HEK293T (cell line): ENCODE data around the gene DPH2.

Experiments
- CTCF ChIA-PET: fragments of 350-600 bp; formaldehyde crosslinking; extraction: SDS; loops from one replicate; lab custom pipeline; 2021; ENCODE audit warnings: antibody characterized with exemption, inconsistent platforms; lab: Yijun Ruan, JAX
- POLR2A ChIA-PET: fragments of 350-600 bp; formaldehyde crosslinking; extraction: SDS; loops from one replicate; lab custom pipeline; 2020; ENCODE audit warnings: antibody characterized with exemption, inconsistent platforms; lab: Yijun Ruan, JAX
- DNase-seq: peaks from one replicate; pipeline ENCODE4 v3.0.0; 2012; ENCODE audit warnings: mixed read lengths; ENCODE audit errors: extremely low spot score
- ARNT ChIP-seq: fragments of 450-650 bp; IDR thresholded peaks from 2 replicates; pipeline ENCODE4 v1.6.1; 2017; ENCODE audit warnings: mild to moderate bottlenecking
- BHLHE40 ChIP-seq: fragments of 450-650 bp; IDR thresholded peaks from 2 replicates; pipeline ENCODE4 v1.6.1; 2016; ENCODE audit warnings: mild to moderate bottlenecking, moderate library complexity, borderline replicate concordance
- CTBP1 ChIP-seq: fragments of 450-650 bp; IDR thresholded peaks from 2 replicates; pipeline ENCODE4 v1.6.1; 2016; ENCODE audit warnings: borderline replicate concordance
- ELF4 ChIP-seq: fragments of 450-650 bp; IDR thresholded peaks from 2 replicates; pipeline ENCODE4 v1.6.1; 2017; ENCODE audit warnings: antibody characterized with exemption
- FOXA1 ChIP-seq: fragments of 450-650 bp; IDR thresholded peaks from 2 replicates; pipeline ENCODE4 v1.6.1; 2016; ENCODE audit warnings: mild to moderate bottlenecking
- FOXK2 ChIP-seq: fragments of 450-650 bp; IDR thresholded peaks from 2 replicates; pipeline ENCODE4 v1.6.1; 2016; ENCODE audit warnings: mild to moderate bottlenecking
- FOXM1 ChIP-seq: fragments of 450-650 bp; IDR thresholded peaks from 2 replicates; pipeline ENCODE4 v1.6.1; 2017; ENCODE audit warnings: mild to moderate bottlenecking, borderline replicate concordance
- HDGF ChIP-seq: fragments of 450-650 bp; IDR thresholded peaks from 2 replicates; pipeline ENCODE4 v1.6.1; 2017; ENCODE audit warnings: antibody characterized with exemption, borderline replicate concordance
- L3MBTL2 ChIP-seq: fragments of 450-650 bp; conservative IDR thresholded peaks from 2 replicates; pipeline ENCODE4 v1.6.1; 2016; ENCODE audit warnings: mild to moderate bottlenecking
- LEF1 ChIP-seq: fragments of 450-650 bp; IDR thresholded peaks from 2 replicates; pipeline ENCODE4 v1.6.1; 2017; ENCODE audit warnings: mild to moderate bottlenecking, borderline replicate concordance
- NFRKB ChIP-seq: fragments of 450-650 bp; IDR thresholded peaks from 2 replicates; pipeline ENCODE4 v1.6.1; 2016; ENCODE audit warnings: mild to moderate bottlenecking, moderate library complexity
- SP1 ChIP-seq: fragments of 450-650 bp; IDR thresholded peaks from 2 replicates; pipeline ENCODE4 v1.6.1; 2017
- SUZ12 ChIP-seq: fragments of 450-650 bp; IDR thresholded peaks from 2 replicates; pipeline ENCODE4 v1.6.1; 2016; ENCODE audit warnings: mild to moderate bottlenecking
- TARDBP ChIP-seq: fragments of 450-650 bp; IDR thresholded peaks from 2 replicates; pipeline ENCODE4 v1.6.1; 2016
- ZNF384 ChIP-seq: fragments of 450-650 bp; IDR thresholded peaks from 2 replicates; pipeline ENCODE4 v1.6.1; 2016
- TF ChIP-seq, protein P1 (sequence below): fragments of 450-650 bp; IDR thresholded peaks from 2 replicates; pipeline ENCODE4 v1.6.1; 2016

Gene DPH2

DNA sequence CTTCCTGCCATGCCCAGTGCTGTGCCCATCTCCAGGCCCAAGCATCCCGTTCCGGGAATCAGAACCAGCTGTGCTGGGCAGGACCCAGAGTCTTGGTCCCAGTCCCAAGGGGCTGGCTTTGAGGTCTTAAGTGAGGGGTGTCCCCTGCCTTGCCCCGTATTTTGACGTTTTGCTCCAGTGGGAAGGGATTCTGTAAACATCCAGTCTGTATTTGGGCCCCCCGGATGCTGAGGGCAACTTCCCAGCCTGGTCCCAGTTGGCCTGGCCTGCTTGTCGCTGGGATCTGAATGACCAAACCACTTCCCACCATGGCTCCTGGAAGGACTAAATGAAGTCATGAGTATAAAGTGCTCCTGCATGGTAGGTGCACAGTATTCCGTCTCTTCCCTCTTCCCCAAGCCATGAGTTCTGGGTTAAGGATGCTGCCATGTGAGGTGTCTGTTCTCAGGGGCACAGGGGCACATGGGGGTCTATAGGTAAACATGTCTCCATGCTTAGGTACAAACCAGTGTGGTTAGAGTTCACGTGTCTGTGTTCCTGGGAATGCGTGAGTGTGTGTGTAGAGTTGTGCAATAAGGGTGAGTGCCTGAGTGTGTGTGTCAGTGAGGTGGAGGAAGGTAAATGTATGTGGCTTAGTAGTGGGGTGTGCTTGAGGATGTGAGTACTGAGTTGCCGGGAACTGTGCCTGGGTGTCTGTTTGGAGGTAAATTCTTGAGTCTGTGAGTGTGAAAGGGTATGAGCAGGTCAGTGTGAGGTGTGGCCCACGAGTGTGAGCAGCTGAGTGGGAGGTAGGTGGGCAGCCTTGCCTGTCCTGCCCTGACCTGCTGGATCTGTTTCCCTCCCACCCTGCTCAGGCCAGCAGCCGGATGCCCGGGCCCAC, 10.7 kb downstream of the DPH2 start:
- TF ChIP-seq FOXK2 (no peak), FOXA1 (no peak), LEF1 (no peak), SP1 (no peak), ZNF384 (no peak), NFRKB (no peak), ELF4 (no peak)
- TF ChIP-seq, protein P1, sequence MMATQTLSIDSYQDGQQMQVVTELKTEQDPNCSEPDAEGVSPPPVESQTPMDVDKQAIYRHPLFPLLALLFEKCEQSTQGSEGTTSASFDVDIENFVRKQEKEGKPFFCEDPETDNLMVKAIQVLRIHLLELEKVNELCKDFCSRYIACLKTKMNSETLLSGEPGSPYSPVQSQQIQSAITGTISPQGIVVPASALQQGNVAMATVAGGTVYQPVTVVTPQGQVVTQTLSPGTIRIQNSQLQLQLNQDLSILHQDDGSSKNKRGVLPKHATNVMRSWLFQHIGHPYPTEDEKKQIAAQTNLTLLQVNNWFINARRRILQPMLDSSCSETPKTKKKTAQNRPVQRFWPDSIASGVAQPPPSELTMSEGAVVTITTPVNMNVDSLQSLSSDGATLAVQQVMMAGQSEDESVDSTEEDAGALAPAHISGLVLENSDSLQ: no peak

DNA sequence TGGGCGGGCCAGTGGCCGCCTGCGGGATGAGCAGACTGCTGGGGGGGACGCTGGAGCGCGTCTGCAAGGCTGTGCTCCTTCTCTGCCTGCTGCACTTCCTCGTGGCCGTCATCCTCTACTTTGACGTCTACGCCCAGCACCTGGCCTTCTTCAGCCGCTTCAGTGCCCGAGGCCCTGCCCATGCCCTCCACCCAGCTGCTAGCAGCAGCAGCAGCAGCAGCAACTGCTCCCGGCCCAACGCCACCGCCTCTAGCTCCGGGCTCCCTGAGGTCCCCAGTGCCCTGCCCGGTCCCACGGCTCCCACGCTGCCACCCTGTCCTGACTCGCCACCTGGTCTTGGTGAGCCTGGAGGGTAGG, 11.3 kb downstream of the DPH2 start:
- ChIA-PET POLR2A (no interaction called here), CTCF (no interaction called here)
- TF ChIP-seq HDGF (no peak), LEF1 (no peak), TARDBP (no peak), NFRKB (no peak), FOXM1 (no peak), FOXK2 (no peak), CTBP1 (no peak), L3MBTL2 (no peak), ARNT (no peak), SUZ12 (no peak), FOXA1 (no peak), BHLHE40 (no peak), ZNF384 (no peak), SP1 (no peak), ELF4 (no peak)
- TF ChIP-seq, protein P1: no peak
- no peak for DNase-seq

More for the DNA sequence above, 10.7 kb downstream of the DPH2 start:
- no peak for DNase-seq
- CTCF ChIA-PET: no interaction called here
- POLR2A ChIA-PET: no interaction called here

DNA sequence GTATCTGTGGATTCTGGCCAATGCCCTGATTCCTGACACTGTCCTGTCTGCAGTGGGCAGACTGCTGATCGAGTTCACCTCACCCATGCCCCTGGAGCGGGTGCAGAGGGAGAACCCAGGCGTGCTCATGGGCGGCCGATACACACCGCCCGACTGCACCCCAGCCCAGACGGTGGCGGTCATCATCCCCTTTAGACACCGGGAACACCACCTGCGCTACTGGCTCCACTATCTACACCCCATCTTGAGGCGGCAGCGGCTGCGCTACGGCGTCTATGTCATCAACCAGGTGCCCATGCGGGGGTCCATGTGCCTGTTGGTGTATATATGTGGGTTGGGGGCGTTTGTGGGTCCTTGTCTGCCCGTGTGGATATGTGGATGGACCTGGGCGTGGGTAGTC, 11.8 kb downstream of the DPH2 start:
- no peak for DNase-seq
- ChIA-PET CTCF (no interaction called here), POLR2A (no interaction called here)
- no peak for TF ChIP-seq CTBP1
- TF ChIP-seq SP1: no peak
- TF ChIP-seq, protein P1: no peak
- TF ChIP-seq ARNT: no peak
- no peak for TF ChIP-seq ZNF384
- no peak for TF ChIP-seq FOXA1
- no peak for TF ChIP-seq SUZ12
- TF ChIP-seq L3MBTL2: no peak
- no peak for TF ChIP-seq BHLHE40
- no peak for TF ChIP-seq TARDBP
- no peak for TF ChIP-seq HDGF
- no peak for TF ChIP-seq FOXK2
- TF ChIP-seq ELF4: no peak

DNA sequence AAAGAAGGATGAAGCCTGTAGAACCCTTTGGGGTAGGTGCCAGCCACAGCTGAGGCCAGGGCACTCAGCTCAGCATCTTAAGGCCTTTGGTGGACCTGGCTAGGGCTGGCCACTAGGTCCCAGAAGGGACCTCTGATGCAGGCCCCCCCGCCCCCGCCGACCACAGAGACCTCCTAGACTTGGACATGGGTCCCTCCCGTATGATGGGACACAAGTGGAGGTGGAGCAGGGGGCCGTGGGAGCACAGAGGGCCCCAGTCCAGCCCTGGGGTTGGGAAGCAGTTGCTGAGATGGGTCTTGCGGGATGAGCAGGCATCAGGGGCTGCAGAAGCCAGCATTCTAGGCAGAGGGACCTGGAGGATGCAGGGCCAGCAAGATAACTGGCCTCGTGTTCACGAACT, 12.4 kb downstream of the DPH2 start:
- TF ChIP-seq ARNT (no peak), HDGF (no peak), CTBP1 (no peak), L3MBTL2 (no peak), FOXA1 (no peak), TARDBP (no peak), FOXK2 (no peak), FOXM1 (no peak), NFRKB (no peak), ZNF384 (no peak), ELF4 (no peak), SP1 (no peak), SUZ12 (no peak), BHLHE40 (no peak), LEF1 (no peak)
- TF ChIP-seq, protein P1: no peak
- CTCF ChIA-PET: no interaction called here
- POLR2A ChIA-PET: no interaction called here
- no peak for DNase-seq

DNA sequence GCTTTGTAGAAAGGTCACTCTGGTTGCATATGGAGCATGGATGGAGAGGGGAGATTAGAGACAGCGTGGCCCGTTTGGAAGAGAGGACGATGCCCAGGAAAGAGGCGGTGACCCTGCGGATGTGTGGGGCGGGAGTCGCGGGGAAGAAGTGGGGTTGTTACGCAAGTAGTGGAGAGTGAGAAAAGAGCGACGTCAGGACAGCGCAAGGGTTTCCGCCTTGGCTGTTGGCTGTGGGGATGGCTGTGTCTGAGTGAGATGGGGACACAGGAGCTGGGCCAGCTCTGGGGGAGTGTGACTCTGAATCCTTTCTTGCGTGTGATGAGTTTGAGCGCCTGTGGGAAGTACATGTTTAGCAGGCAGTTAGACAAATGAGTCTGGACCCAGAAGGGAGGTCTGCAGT, 13.0 kb downstream of the DPH2 start:
- POLR2A ChIA-PET: no interaction called here
- DNase-seq: no peak
- TF ChIP-seq FOXA1 (no peak), LEF1 (no peak), BHLHE40 (no peak), SUZ12 (no peak), SP1 (no peak), ZNF384 (no peak), ELF4 (no peak), FOXM1 (no peak), ARNT (no peak), HDGF (no peak), TARDBP (no peak), NFRKB (no peak), CTBP1 (no peak), L3MBTL2 (no peak), FOXK2 (no peak)
- TF ChIP-seq, protein P1: no peak

More for the DNA sequence above, 13.0 kb downstream of the DPH2 start:
- CTCF ChIA-PET: no interaction called here
